GM10847 (cell line): ENCODE measurements around the gene CLEC7A.

Experiments
- POLR2A ChIP-seq: IDR thresholded peaks from 2 replicates; pipeline ENCODE4 v1.6.1; 2011; ENCODE audit not compliant: insufficient read length; ENCODE audit errors: extremely low read depth

The CLEC7A gene

GRCh38 chr12:10115890-10116289, 14.1 kb downstream of the CLEC7A start:
- TF ChIP-seq POLR2A, result no peak

GRCh38 chr12:10115311-10115710, 14.7 kb downstream of the CLEC7A start:
- no peak for TF ChIP-seq POLR2A

GRCh38 chr12:10113920-10114319, 16.1 kb downstream of the CLEC7A start:
- no peak for TF ChIP-seq POLR2A

- TF ChIP-seq POLR2A, result no peak
Measured at GRCh38 chr12:10113075-10113474, 16.9 kb downstream of the CLEC7A start.

- TF ChIP-seq POLR2A, result no peak
Measured at GRCh38 chr12:10111451-10111850, 18.5 kb downstream of the CLEC7A start.

GRCh38 chr12:10110256-10110844, 19.6 kb downstream of the CLEC7A start:
- no peak for TF ChIP-seq POLR2A

GRCh38 chr12:10102322-10102721, 27.7 kb downstream of the CLEC7A start:
- TF ChIP-seq POLR2A, result no peak

GRCh38 chr12:10101648-10102220, 28.3 kb downstream of the CLEC7A start:
- TF ChIP-seq POLR2A, result no peak

- TF ChIP-seq POLR2A, result no peak
Measured at GRCh38 chr12:10101042-10101579, 28.9 kb downstream of the CLEC7A start.

- TF ChIP-seq POLR2A, result no peak
Measured at GRCh38 chr12:10098791-10099190, 31.2 kb downstream of the CLEC7A start, which contains the start of gene CLEC1A. Gene CLEC1A (minus strand): TSS chr12:10098985. CDS start chr12:10098922, 63 bp downstream.

- TF ChIP-seq POLR2A, result no peak
Measured at GRCh38 chr12:10097521-10097920, 32.5 kb downstream of the CLEC7A start.

GRCh38 chr12:10095971-10096370, 34.0 kb downstream of the CLEC7A start:
- TF ChIP-seq POLR2A, result no peak

- no peak for TF ChIP-seq POLR2A
Measured at GRCh38 chr12:10094646-10095395, 35.2 kb downstream of the CLEC7A start.

GRCh38 chr12:10088955-10089900, 40.8 kb downstream of the CLEC7A start:
- TF ChIP-seq POLR2A, result no peak

- no peak for TF ChIP-seq POLR2A
Measured at GRCh38 chr12:10088031-10088430, 42.0 kb downstream of the CLEC7A start.
